Measurements from ENCODE around the gene SLC23A2. TPM values are rescaled to one million over a fixed set of nuclear protein-coding genes. Genes with fewer than 3 reads are reported as not detected.

SLC23A2 gene
- total RNA-seq, 2 experiments from 2014 or later: 18.1 to 20.6 TPM

DNA sequence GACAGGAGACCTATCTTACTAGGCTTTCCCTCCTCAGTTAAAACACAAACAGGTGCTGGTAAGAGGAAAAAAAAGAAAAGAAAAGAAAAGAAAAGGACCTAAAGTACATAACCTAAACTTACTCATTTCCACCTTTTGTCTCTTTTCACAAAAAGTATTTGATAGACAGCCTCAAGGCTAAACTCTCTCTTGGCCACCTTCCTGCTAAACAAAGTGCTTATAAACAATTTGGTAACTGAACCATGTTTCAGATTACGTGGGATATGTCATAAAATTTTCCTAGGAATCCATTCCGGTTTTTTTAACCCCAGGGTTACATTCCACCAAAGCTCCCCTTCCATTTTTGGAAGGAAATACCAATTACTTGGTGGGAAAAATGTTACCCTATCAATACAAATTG lies 170.6 kb downstream of the SLC23A2 start:
- CTCF ChIA-PET: no interaction called here

GRCh38 chr20:4830259-4830658 lies 171.1 kb downstream of the SLC23A2 start:
- Mint-ChIP-seq H3K9me3 (peaks cover 2% of the 10 kb centered on the region), H3K36me3 (ENCODE audit: low read depth) (no peaks in the 10 kb centered on the region), H3K4me1 (no peaks in the 10 kb centered on the region), H3K4me3 (no peak overlapping the region), H3K27ac (no peak overlapping the region), H3K27me3 (peaks cover 3% of the 10 kb centered on the region)
- POLR2A ChIA-PET: no interaction called here
- CTCF ChIA-PET: no interaction called here
- no peak for DNase-seq

More for the DNA sequence above, 170.6 kb downstream of the SLC23A2 start:
- Mint-ChIP-seq H3K27me3 (peaks cover 3% of the 10 kb centered on the region), H3K4me1 (no peaks in the 10 kb centered on the region), H3K4me3 (no peak overlapping the region), H3K9me3 (peaks cover 2% of the 10 kb centered on the region), H3K27ac (no peak overlapping the region), H3K36me3 (ENCODE audit: low read depth) (no peaks in the 10 kb centered on the region)
- no peak for DNase-seq
- POLR2A ChIA-PET: no interaction called here

GRCh38 chr20:4829514-4830215 lies 171.6 kb downstream of the SLC23A2 start:
- peaks cover 2% of the 10 kb centered on the region for H3K4me1 Mint-ChIP-seq
- peaks cover 2% of the 10 kb centered on the region for H3K9me3 Mint-ChIP-seq
- no peak overlapping the region for H3K27ac Mint-ChIP-seq
- POLR2A ChIA-PET: no interaction called here
- DNase-seq: no peak
- no peaks in the 10 kb centered on the region for H3K36me3 Mint-ChIP-seq (ENCODE audit: low read depth)
- CTCF ChIA-PET: no interaction called here
- H3K27me3 Mint-ChIP-seq: peaks cover 3% of the 10 kb centered on the region
- no peak overlapping the region for H3K4me3 Mint-ChIP-seq

GRCh38 chr20:4828830-4829513 lies 172.3 kb downstream of the SLC23A2 start:
- POLR2A ChIA-PET: no interaction called here
- H3K4me1 Mint-ChIP-seq: peaks cover 7% of the 10 kb centered on the region
- DNase-seq: no peak
- H3K9me3 Mint-ChIP-seq: peaks cover 2% of the 10 kb centered on the region
- CTCF ChIA-PET: interaction anchor here (1.2 kb wide), 1 partner anchor 36 kb away, joined by 3 read pairs; no protein-coding TSS in a partner anchor
- H3K36me3 Mint-ChIP-seq (ENCODE audit: low read depth): no peaks in the 10 kb centered on the region
- no peak overlapping the region for H3K27ac Mint-ChIP-seq
- H3K4me3 Mint-ChIP-seq: no peak overlapping the region
- peaks cover 3% of the 10 kb centered on the region for H3K27me3 Mint-ChIP-seq

DNA sequence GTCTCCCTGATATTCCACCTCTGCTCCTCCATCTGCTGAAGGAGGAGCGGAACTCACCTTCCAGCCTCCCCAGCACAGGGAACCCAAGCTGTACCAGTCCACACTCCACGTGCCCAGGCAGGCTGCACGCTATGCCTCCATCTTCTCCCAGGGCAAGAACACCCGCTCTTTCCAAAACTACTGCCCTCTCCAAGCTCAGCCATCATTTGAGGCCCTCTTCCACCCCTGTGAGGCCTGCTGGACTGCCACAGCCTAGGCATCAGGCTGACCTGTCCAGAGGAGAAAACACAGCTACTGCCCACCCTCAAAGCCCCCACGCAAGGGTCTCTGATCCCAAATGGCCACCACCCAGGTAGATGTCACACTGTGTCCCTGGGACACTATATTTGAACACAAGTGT lies 179.7 kb downstream of the SLC23A2 start:
- Mint-ChIP-seq H3K36me3 (ENCODE audit: low read depth) (peaks cover 45% of the 10 kb centered on the region), H3K4me3 (peak overlapping the region; percentile 98), H3K4me1 (peaks cover 49% of the 10 kb centered on the region), H3K27me3 (no peaks in the 10 kb centered on the region), H3K9me3 (no peaks in the 10 kb centered on the region), H3K27ac (no peak overlapping the region)
- POLR2A ChIA-PET: no interaction called here
- no peak for DNase-seq
- CTCF ChIA-PET: no interaction called here

GRCh38 chr20:4820806-4821518 lies 180.3 kb downstream of the SLC23A2 start:
- Mint-ChIP-seq H3K36me3 (ENCODE audit: low read depth) (peaks cover 50% of the 10 kb centered on the region), H3K27me3 (no peaks in the 10 kb centered on the region), H3K4me3 (peak overlapping the region; percentile 98), H3K27ac (peak overlapping the region; percentile 17), H3K4me1 (peaks cover 52% of the 10 kb centered on the region), H3K9me3 (no peaks in the 10 kb centered on the region)
- ChIA-PET POLR2A (no interaction called here), CTCF (interaction anchor here (1.4 kb wide), 1 partner anchor 9 kb away, joined by 3 read pairs; no protein-coding TSS in a partner anchor)
- no peak for DNase-seq

DNA sequence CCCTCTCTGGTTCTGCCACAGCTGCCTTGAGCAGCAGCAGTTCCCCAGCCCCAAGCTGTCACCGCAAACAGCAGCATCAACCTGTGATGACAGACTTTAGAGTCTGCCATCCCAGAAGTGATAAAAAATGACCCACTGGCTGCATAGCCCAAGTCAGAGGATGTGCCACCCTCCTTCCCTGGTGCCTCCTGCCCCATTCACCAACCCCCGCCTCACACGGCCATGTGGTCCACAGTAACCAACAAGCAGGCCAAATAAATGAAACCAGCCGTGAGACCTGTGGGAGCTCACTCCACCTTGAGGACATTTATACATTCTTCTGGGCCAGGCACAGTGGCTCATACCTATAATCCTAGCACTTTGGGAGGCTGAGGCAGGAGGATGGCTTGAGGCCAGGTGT lies 181.4 kb downstream of the SLC23A2 start:
- no peak for DNase-seq
- no peaks in the 10 kb centered on the region for H3K27me3 Mint-ChIP-seq
- no peak overlapping the region for H3K27ac Mint-ChIP-seq
- no peaks in the 10 kb centered on the region for H3K9me3 Mint-ChIP-seq
- ChIA-PET POLR2A (no interaction called here), CTCF (interaction anchor here (0.6 to 1.4 kb wide), 2 partner anchors 8 to 28 kb away, joined by 3 read pairs; no protein-coding TSS in a partner anchor)
- peaks cover 60% of the 10 kb centered on the region for H3K4me1 Mint-ChIP-seq
- H3K36me3 Mint-ChIP-seq (ENCODE audit: low read depth): peaks cover 58% of the 10 kb centered on the region
- H3K4me3 Mint-ChIP-seq: no peak overlapping the region

DNA sequence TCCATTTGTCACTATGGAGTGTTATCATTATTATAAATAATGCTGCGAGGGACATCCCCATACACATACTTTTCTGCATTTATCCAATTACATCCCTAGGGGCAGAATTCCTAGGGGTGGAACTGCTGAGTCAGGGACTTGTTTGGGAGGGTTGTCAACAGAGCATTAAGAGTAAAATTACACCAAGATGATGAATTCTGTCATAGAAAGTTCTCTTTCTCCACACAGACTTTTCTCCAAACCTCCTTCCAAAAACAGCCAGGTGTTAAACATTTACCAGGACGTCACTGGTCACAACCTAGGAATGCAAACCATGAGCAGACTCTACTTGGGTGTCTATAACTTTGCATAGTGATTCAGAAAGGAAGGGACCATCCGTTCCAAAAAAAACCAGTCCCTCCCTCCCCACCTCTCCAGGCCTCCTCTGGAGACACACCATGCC lies 184.1 kb downstream of the SLC23A2 start:
- Mint-ChIP-seq H3K9me3 (no peaks in the 10 kb centered on the region), H3K27me3 (no peaks in the 10 kb centered on the region), H3K4me3 (no peak overlapping the region), H3K27ac (no peak overlapping the region), H3K36me3 (ENCODE audit: low read depth) (peaks cover 84% of the 10 kb centered on the region), H3K4me1 (peaks cover 72% of the 10 kb centered on the region)
- no peak for DNase-seq
- ChIA-PET CTCF (interaction anchor here (1.1 kb wide), 1 partner anchor 10 kb away, joined by 3 read pairs; no protein-coding TSS in a partner anchor), POLR2A (no interaction called here)

DNA sequence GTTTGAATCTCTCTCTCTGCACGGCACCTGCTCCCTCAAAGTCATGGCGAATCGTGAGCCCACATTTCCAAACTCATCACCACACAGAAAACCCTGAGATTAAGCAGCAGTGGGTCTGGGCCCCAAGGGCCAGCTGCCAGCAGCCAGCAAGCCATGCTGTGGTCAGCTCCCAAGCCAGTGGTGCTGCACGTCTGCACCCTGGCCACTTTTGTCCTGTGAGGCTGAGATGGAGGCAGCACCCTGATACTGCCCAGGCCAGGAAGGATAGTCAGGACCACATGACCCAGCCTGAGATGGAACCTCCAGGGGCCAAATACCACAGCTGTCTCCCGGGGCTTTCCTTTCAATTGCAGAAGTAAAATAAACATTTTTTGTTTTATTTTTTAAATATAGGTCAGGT lies 185.7 kb downstream of the SLC23A2 start:
- H3K27ac Mint-ChIP-seq: peak overlapping the region; percentile 97
- peaks cover 81% of the 10 kb centered on the region for H3K36me3 Mint-ChIP-seq (ENCODE audit: low read depth)
- H3K4me1 Mint-ChIP-seq: peaks cover 72% of the 10 kb centered on the region
- no peaks in the 10 kb centered on the region for H3K9me3 Mint-ChIP-seq
- POLR2A ChIA-PET: interaction anchor here (0.7 kb wide), 1 partner anchor 1409 kb away, joined by 3 read pairs; no protein-coding TSS in a partner anchor
- CTCF ChIA-PET: interaction anchor here (0.6 to 1.3 kb wide), 3 partner anchors 13 to 86 kb away, joined by 3 to 4 read pairs (median 3); no protein-coding TSS in a partner anchor
- DNase-seq: no peak
- no peaks in the 10 kb centered on the region for H3K27me3 Mint-ChIP-seq
- peak overlapping the region; percentile 88 for H3K4me3 Mint-ChIP-seq

GRCh38 chr20:4814696-4815252 lies 186.5 kb downstream of the SLC23A2 start:
- CTCF ChIA-PET: interaction anchor here (1.0 to 1.9 kb wide), 2 partner anchors 15 to 19 kb away, joined by 3 to 12 read pairs; no protein-coding TSS in a partner anchor
- H3K36me3 Mint-ChIP-seq (ENCODE audit: low read depth): peaks cover 79% of the 10 kb centered on the region
- no peaks in the 10 kb centered on the region for H3K27me3 Mint-ChIP-seq
- POLR2A ChIA-PET: interaction anchor here (0.6 to 1.2 kb wide), 4 partner anchors 19 to 94 kb away, joined by 3 to 6 read pairs (median 4); no protein-coding TSS in a partner anchor
- H3K4me3 Mint-ChIP-seq: peak overlapping the region; percentile 88
- H3K4me1 Mint-ChIP-seq: peaks cover 75% of the 10 kb centered on the region
- DNase-seq: peak; percentile 67
- peak overlapping the region; percentile 97 for H3K27ac Mint-ChIP-seq
- no peaks in the 10 kb centered on the region for H3K9me3 Mint-ChIP-seq

DNA sequence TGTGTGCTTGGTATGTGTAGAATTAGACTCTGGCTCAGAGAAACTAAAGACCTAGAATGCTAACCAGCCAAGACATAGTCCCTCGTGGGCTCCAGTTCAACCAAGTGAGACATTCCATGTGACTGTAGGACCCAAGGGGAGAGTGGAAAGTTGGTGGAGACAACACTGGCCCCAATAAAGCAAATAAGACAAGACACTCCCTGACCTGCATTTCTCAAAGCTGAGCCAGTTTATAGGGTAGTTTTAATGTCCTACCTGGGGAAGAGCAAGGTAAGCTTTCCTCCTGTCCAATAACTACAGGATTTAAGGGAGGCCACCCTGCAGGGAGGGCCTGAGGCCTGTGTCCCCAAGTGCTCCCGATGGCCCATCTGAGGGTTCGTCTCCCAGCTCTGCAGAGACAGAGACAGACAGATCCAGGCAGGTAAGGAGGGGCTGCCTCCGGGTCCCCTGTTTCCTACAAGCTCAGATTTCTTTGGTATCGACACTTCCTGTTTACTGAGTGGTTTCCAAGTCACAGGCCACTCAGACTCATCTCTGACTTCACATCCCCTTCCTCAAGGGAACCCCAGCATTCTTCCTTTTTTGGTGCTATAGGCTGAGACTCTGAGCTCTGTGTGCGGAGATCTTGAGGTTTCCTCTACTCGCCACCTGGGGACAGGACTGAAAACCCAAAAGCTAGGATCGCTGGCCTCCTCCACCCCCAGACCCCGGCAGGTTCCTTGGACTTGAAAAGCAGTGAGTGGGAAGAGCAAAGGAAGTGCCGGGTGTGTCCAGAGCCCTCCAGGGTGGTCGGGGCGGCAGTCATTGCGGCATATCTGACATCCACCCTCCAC lies 187.2 kb downstream of the SLC23A2 start:
- Mint-ChIP-seq H3K36me3 (ENCODE audit: low read depth) (peaks cover 78% of the 10 kb centered on the region), H3K27ac (peak overlapping the region; percentile 97), H3K9me3 (no peaks in the 10 kb centered on the region), H3K4me1 (peaks cover 76% of the 10 kb centered on the region), H3K27me3 (no peaks in the 10 kb centered on the region), H3K4me3 (peak overlapping the region; percentile 88)
- DNase-seq: peak; percentile 86
- ChIA-PET CTCF (interaction anchor here (1.0 to 1.9 kb wide), 3 partner anchors 15 to 26 kb away, joined by 3 to 12 read pairs (median 6); no protein-coding TSS in a partner anchor), POLR2A (interaction anchor here (0.6 to 1.2 kb wide), 6 partner anchors 19 to 306 kb away, joined by 3 to 6 read pairs (median 3); partner anchors contain the start of gene PCNA)
